ENCODE data around the gene FXYD5. TPM values are rescaled to one million over a fixed set of nuclear protein-coding genes. Genes with fewer than 3 reads are reported as not detected.

Gene FXYD5
- total and polyA plus RNA-seq, 2 donors (not counting 3 experiments of a cell fraction or from before 2014, with no cell fraction given) = 223 to 290 TPM

DNA sequence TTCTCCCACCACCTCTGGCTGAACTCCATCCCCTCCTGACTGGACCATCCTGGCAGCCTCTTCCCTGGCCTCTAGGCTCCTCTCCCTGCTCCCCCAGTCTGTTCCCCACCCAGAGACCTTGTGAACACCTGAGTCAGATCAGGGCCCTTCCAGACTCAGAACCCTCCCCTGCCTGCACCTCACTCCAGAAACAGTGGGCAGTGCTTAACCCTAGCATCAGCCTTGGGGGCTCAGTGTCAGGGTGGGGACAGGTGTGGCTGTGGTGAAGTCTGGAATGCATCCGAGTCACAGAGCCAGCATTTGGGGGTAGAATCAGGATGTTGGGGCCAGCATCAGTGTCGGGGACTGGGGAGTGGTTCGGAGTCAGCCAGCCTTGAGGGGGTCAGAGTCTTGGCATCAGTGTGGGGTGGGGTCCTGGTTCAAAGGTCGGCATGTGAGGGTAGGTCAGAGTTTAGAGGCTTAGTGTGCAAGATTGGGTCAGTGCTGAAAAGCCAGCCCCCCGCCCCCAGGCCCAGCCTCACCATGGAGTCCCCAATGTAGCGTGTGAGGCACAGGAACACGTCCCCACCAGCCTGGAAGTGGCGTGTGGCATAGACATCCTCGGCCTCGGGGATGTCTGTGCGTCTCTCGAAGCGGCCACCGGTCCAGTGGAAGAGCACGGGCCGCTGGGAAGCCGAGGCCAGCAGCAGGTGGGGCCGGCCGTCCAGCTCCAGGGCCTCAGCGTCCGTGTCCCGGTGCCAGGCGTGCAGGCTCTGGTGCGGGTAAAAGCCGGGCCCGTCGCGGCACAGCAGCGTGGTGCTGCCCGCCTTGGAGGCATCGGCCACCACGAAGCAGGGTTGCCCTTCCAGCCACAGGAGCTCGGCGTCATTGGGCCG is 28.5 kb upstream of the FXYD5 start:
- no peaks in the 10 kb centered on the region for H3K36me3 ChIP-seq (ENCODE audit: control insufficient read depth in 2 of 2, extremely low read depth in 1 of 2, insufficient read depth in 2 of 2, low read length in 2 of 2)
- BruUV-seq (replicated peaks) = no TSS peak
- no peaks in the 10 kb centered on the region for H3K79me2 ChIP-seq (ENCODE audit: control insufficient read depth, insufficient read depth, low read length)
- DNase-seq (ENCODE audit: low read depth, low spot score) (no peak), FAIRE-seq (no peak)
- intact Hi-C loops (cut with micrococcal nuclease) (no loop called here), dilution Hi-C loops (cut with MboI; ENCODE audit: extremely low pct_ligation_motif_present, low sequenced_read_pairs) (no loop called here)
- H3K9ac ChIP-seq (replicated peaks; ENCODE audit: extremely low read depth, insufficient read depth, low read length) = no peak overlapping the region
- peaks cover 3% of the 10 kb centered on the region for H3K4me1 ChIP-seq (ENCODE audit: control insufficient read depth, extremely low read depth, insufficient read depth, low read length)
- H3K9me1 ChIP-seq (replicated peaks; ENCODE audit: control insufficient read depth, extremely low read depth, insufficient read depth, low read length) = no peaks in the 10 kb centered on the region
- H2AFZ ChIP-seq (ENCODE audit: low read depth, low read length) = no peak overlapping the region
- no peak overlapping the region for H3K27ac ChIP-seq (ENCODE audit: insufficient read depth, low read depth, low read length)
- ChIA-PET POLR2A (no interaction called here), CTCF (interaction anchor here (1.1 to 2.1 kb wide), 3 partner anchors 10 to 16 kb away, joined by 3 to 16 read pairs (median 5); no protein-coding TSS in a partner anchor)
- no peak overlapping the region for H3K4me3 ChIP-seq (replicated peaks in 1 of 3; ENCODE audit: insufficient read depth in 1 of 3, low read depth in 1 of 3, low read length in 3 of 3)
- H3K9me3 ChIP-seq (replicated peaks; ENCODE audit: control insufficient read depth, insufficient read depth, low read length) = no peaks in the 10 kb centered on the region
- H3K4me2 ChIP-seq (ENCODE audit: insufficient read depth, low read length) = no peak overlapping the region
- TF ChIP-seq FOS (IDR thresholded peaks at IDR 0.05; ENCODE audit: borderline replicate concordance, insufficient read depth, low read length) = no peak
- no peak for TF ChIP-seq EZH2 (IDR thresholded peaks at IDR 0.05; ENCODE audit: borderline replicate concordance, low read depth, low read length, severe bottlenecking)
- no peak for TF ChIP-seq JUN (IDR thresholded peaks at IDR 0.05; ENCODE audit: borderline replicate concordance, insufficient read depth, insufficient read length, low read depth)
- TF ChIP-seq MYC (IDR thresholded peaks at IDR 0.05; ENCODE audit: low read depth, low read length) = no peak
- TF ChIP-seq POLR2AphosphoS5 (IDR thresholded peaks at IDR 0.05; ENCODE audit: insufficient read depth, low read depth, low read length) = no peak
- TF ChIP-seq POLR2A (IDR thresholded peaks at IDR 0.05; ENCODE audit: low read depth, low read length) = no peak
- TF ChIP-seq, protein P1, sequence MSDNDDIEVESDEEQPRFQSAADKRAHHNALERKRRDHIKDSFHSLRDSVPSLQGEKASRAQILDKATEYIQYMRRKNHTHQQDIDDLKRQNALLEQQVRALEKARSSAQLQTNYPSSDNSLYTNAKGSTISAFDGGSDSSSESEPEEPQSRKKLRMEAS (IDR thresholded peaks at IDR 0.05; ENCODE audit: insufficient read depth, insufficient read length) = no peak
- TF ChIP-seq, protein P2, sequence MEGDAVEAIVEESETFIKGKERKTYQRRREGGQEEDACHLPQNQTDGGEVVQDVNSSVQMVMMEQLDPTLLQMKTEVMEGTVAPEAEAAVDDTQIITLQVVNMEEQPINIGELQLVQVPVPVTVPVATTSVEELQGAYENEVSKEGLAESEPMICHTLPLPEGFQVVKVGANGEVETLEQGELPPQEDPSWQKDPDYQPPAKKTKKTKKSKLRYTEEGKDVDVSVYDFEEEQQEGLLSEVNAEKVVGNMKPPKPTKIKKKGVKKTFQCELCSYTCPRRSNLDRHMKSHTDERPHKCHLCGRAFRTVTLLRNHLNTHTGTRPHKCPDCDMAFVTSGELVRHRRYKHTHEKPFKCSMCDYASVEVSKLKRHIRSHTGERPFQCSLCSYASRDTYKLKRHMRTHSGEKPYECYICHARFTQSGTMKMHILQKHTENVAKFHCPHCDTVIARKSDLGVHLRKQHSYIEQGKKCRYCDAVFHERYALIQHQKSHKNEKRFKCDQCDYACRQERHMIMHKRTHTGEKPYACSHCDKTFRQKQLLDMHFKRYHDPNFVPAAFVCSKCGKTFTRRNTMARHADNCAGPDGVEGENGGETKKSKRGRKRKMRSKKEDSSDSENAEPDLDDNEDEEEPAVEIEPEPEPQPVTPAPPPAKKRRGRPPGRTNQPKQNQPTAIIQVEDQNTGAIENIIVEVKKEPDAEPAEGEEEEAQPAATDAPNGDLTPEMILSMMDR (IDR thresholded peaks at IDR 0.05; ENCODE audit: extremely low read depth in 1 of 2, insufficient read depth in 1 of 2, low read depth in 1 of 2, low read length in 2 of 2) = no peak
- TF ChIP-seq GATA2 (IDR thresholded peaks at IDR 0.05; ENCODE audit: insufficient read depth, insufficient read length, low read depth, low read length) = no peak
- H3K27me3 ChIP-seq (ENCODE audit: control insufficient read depth in 2 of 2, insufficient read depth in 2 of 2, low read length in 2 of 2) = no peaks in the 10 kb centered on the region
- no peaks in the 10 kb centered on the region for H4K20me1 ChIP-seq (replicated peaks; ENCODE audit: control insufficient read depth, extremely low read depth, insufficient read depth, low read length)

Data from endothelial cell of umbilical vein (primary cell).